Endothelial cell of umbilical vein (primary cell): ENCODE data around the gene FNBP1L. TPM values are rescaled to one million over a fixed set of nuclear protein-coding genes. Genes with fewer than 3 reads are reported as not detected.

Source experiments
- BruUV-seq: library from RNA; stranded (reverse); fragments of 400-500 nt; replicated peaks from 2 replicates; lab custom pipeline; 2021; lab: Mats Ljungman, UMichigan
- CTCF ChIA-PET: fragments of 300-600, 350-600 bp; sonication (Branson Sonifier 250); formaldehyde crosslinking; loops from one replicate; lab custom pipeline; 2021; ENCODE audit warnings: antibody characterized with exemption, inconsistent platforms; lab: Charles Lee
- POLR2A ChIA-PET: fragments of 300-600, 350-600 bp; sonication (Branson Sonifier 250); formaldehyde crosslinking; loops from one replicate; lab custom pipeline; 2021; ENCODE audit warnings: antibody characterized with exemption, inconsistent platforms; lab: Charles Lee
- DNase-seq: peaks from one replicate; pipeline ENCODE4 v3.0.0-alpha.2; 2011; ENCODE audit warnings: low read depth, low spot score
- FAIRE-seq: peaks from 2 replicates; lab custom pipeline; 2011; peaks lifted over from hg19 to GRCh38; lab: Jason Lieb, UNC
- H2AFZ ChIP-seq: 2 replicates; pipeline ENCODE4 v1.6.0; 2012; ENCODE audit warnings: low read depth, low read length, control low read depth, inconsistent platforms
- H3K27ac ChIP-seq: 2 replicates; pipeline ENCODE4 v1.5.1; 2011; ENCODE audit warnings: low read depth, mild to moderate bottlenecking, control low read depth, low read length, moderate library complexity; ENCODE audit not compliant: insufficient read depth
- H3K27me3 ChIP-seq, 2 experiments: 2 replicates each; pipeline versions ENCODE4 v1.6.0 to v1.6.1; 2011; ENCODE audit warnings: low read length in 2 of 2, mixed read lengths in 1 of 2; ENCODE audit not compliant: control insufficient read depth in 2 of 2, insufficient read depth in 2 of 2
- H3K36me3 ChIP-seq, 2 experiments: 2 replicates in 1 of 2; 3 replicates in 1 of 2; pipeline ENCODE4 v1.5.1; 2011; ENCODE audit warnings: low read length in 2 of 2, mild to moderate bottlenecking in 1 of 2, moderate library complexity in 1 of 2; ENCODE audit not compliant: control insufficient read depth in 2 of 2, insufficient read depth in 2 of 2; ENCODE audit errors: extremely low read depth in 1 of 2
- H3K4me1 ChIP-seq: 3 replicates; pipeline ENCODE4 v1.5.1; 2011; ENCODE audit warnings: mild to moderate bottlenecking, low read length; ENCODE audit not compliant: control insufficient read depth, insufficient read depth; ENCODE audit errors: extremely low read depth
- H3K4me2 ChIP-seq: 2 replicates; pipeline ENCODE4 v1.6.1; 2011; ENCODE audit warnings: low read length, control low read depth, mixed read lengths; ENCODE audit not compliant: insufficient read depth
- H3K4me3 ChIP-seq, 3 experiments: fragments of 200-600 bp in 1 of 3; sonication (generic), shearing (Covaris generic) in 1 of 3; replicated peaks in 1 of 3; 2 replicates each; pipeline ENCODE4 v1.5.1; 2011 to 2016; ENCODE audit warnings: control low read depth in 3 of 3, low read length in 3 of 3, mild to moderate bottlenecking in 2 of 3, inconsistent platforms in 1 of 3, low read depth in 1 of 3, moderate library complexity in 1 of 3; ENCODE audit not compliant: insufficient read depth in 1 of 3
- H3K79me2 ChIP-seq: 2 replicates; pipeline ENCODE4 v1.6.0; 2012; ENCODE audit warnings: low read length, inconsistent platforms; ENCODE audit not compliant: control insufficient read depth, insufficient read depth
- H3K9ac ChIP-seq: replicated peaks from 2 replicates; pipeline ENCODE3; 2011; ENCODE audit warnings: low read length, control low read depth; ENCODE audit not compliant: insufficient read depth; ENCODE audit errors: extremely low read depth
- H3K9me1 ChIP-seq: replicated peaks from 3 replicates; pipeline ENCODE4 v1.6.0; 2011; ENCODE audit warnings: mild to moderate bottlenecking, low read length; ENCODE audit not compliant: control insufficient read depth, insufficient read depth; ENCODE audit errors: extremely low read depth
- H3K9me3 ChIP-seq: replicated peaks from 2 replicates; pipeline ENCODE4 v1.5.1; 2012; ENCODE audit warnings: low read length, inconsistent platforms; ENCODE audit not compliant: control insufficient read depth, insufficient read depth
- H4K20me1 ChIP-seq: replicated peaks from 2 replicates; pipeline ENCODE3; 2011; ENCODE audit warnings: mild to moderate bottlenecking, low read length; ENCODE audit not compliant: control insufficient read depth, insufficient read depth; ENCODE audit errors: extremely low read depth
- EZH2 ChIP-seq: IDR thresholded peaks from 2 replicates; pipeline ENCODE4 v1.6.1; 2012; ENCODE audit warnings: borderline replicate concordance, low read depth, mild to moderate bottlenecking, moderate library complexity, low read length, inconsistent platforms; ENCODE audit not compliant: severe bottlenecking
- FOS ChIP-seq: IDR thresholded peaks from 2 replicates; pipeline ENCODE4 v1.6.1; 2011; ENCODE audit warnings: mild to moderate bottlenecking, low read length, moderate library complexity, borderline replicate concordance; ENCODE audit not compliant: insufficient read depth
- GATA2 ChIP-seq: IDR thresholded peaks from 2 replicates; pipeline ENCODE4 v1.7.0; 2011; ENCODE audit warnings: low read depth, mild to moderate bottlenecking, moderate library complexity, mixed read lengths, low read length; ENCODE audit not compliant: insufficient read length, insufficient read depth
- JUN ChIP-seq: IDR thresholded peaks from 2 replicates; pipeline ENCODE4 v1.6.1; 2011; ENCODE audit warnings: borderline replicate concordance, low read depth; ENCODE audit not compliant: insufficient read length, insufficient read depth
- MAX ChIP-seq: IDR thresholded peaks from 2 replicates; pipeline ENCODE4 v1.6.1; 2011; ENCODE audit not compliant: insufficient read depth, insufficient read length
- POLR2A ChIP-seq: IDR thresholded peaks from 2 replicates; pipeline ENCODE4 v1.6.1; 2012; ENCODE audit warnings: low read depth, mild to moderate bottlenecking, control low read depth, low read length
- dilution Hi-C: fragments of 300-500 bp; cut with MboI; formaldehyde crosslinking; loops from one replicate; pipeline ENCODE4 v1.15.0; 2019; ENCODE audit warnings: low sequenced_read_pairs; ENCODE audit not compliant: extremely low pct_ligation_motif_present
- intact Hi-C: fragments of 100-400 bp; cut with micrococcal nuclease; formaldehyde crosslinking; loops from one replicate; pipeline ENCODE4 v1.10.0; 2022
- polyA plus RNA-seq, 4 experiments: library from polyadenylated mRNA; depleted of rRNA in 3 of 4; stranded (reverse) in 3 of 4; unstranded in 1 of 4; fragments of >200 nt; gene quantifications; 2 replicates each; pipeline versions ENCODE4 v1.2.1 to v1.2.3, GENCODE V29; 2011 to 2012; ENCODE audit warnings: missing spikeins in 1 of 4
- total RNA-seq: library from RNA; stranded (reverse); gene quantifications from 2 replicates; pipeline ENCODE4 v1.2.3, GENCODE V29; 2021
- TF ChIP-seq, protein P1 (sequence below), 2 donors: IDR thresholded peaks; 1 replicate in 1 of 2; 2 replicates in 1 of 2; pipeline ENCODE4 v1.5.1; 2011; ENCODE audit warnings: low read length in 2 of 2, mild to moderate bottlenecking in 2 of 2, moderate library complexity in 2 of 2, control low read depth in 1 of 2, inconsistent platforms in 1 of 2, low read depth in 1 of 2; ENCODE audit not compliant: insufficient read depth in 1 of 2; ENCODE audit errors: extremely low read depth in 1 of 2

FNBP1L gene
- total and polyA plus RNA-seq, 2 donors (not counting 3 experiments of a cell fraction or from before 2014, with no cell fraction given), result 28.1 to 56.4 TPM

DNA sequence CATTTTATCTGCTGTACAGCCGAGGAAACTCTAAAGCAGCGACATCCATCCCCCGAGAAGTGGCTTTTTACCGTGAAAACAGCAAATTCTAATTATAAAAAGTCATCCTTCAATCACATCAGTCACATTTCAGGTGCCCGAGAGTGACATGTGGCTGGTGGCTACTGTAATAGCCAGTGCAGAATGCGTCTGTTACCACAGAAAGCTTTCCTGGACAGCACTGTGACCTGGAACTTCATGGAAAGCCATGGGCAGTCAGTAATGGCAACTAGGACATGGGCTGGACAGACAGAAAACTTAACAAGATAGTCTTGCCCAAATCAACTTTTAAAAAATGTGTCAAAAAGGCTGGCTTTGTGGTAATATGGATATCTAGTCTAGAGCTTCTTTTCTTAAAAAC lies 127.1 kb downstream of the FNBP1L start:
- POLR2A ChIA-PET, result no interaction called here
- H3K79me2 ChIP-seq, result peaks cover 23% of the 10 kb centered on the region
- no TSS peak for BruUV-seq
- intact Hi-C loops, result no loop called here
- H3K27ac ChIP-seq, result no peak overlapping the region
- H4K20me1 ChIP-seq, result no peaks in the 10 kb centered on the region
- no peak overlapping the region for H2AFZ ChIP-seq
- H3K9me1 ChIP-seq, result no peaks in the 10 kb centered on the region
- CTCF ChIA-PET, result no interaction called here
- no peak for FAIRE-seq
- no peak for TF ChIP-seq POLR2A
- TF ChIP-seq JUN, result no peak
- TF ChIP-seq, protein P1, sequence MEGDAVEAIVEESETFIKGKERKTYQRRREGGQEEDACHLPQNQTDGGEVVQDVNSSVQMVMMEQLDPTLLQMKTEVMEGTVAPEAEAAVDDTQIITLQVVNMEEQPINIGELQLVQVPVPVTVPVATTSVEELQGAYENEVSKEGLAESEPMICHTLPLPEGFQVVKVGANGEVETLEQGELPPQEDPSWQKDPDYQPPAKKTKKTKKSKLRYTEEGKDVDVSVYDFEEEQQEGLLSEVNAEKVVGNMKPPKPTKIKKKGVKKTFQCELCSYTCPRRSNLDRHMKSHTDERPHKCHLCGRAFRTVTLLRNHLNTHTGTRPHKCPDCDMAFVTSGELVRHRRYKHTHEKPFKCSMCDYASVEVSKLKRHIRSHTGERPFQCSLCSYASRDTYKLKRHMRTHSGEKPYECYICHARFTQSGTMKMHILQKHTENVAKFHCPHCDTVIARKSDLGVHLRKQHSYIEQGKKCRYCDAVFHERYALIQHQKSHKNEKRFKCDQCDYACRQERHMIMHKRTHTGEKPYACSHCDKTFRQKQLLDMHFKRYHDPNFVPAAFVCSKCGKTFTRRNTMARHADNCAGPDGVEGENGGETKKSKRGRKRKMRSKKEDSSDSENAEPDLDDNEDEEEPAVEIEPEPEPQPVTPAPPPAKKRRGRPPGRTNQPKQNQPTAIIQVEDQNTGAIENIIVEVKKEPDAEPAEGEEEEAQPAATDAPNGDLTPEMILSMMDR (IDR thresholded peaks at IDR 0.05; ENCODE audit: extremely low read depth in 1 of 2, insufficient read depth in 1 of 2, low read depth in 1 of 2, low read length in 2 of 2), result no peak
- TF ChIP-seq GATA2, result no peak
- TF ChIP-seq EZH2, result no peak
- no peaks in the 10 kb centered on the region for H3K27me3 ChIP-seq
- no peak overlapping the region for H3K9ac ChIP-seq
- no peaks in the 10 kb centered on the region for H3K9me3 ChIP-seq
- H3K36me3 ChIP-seq, result peaks cover 28% of the 10 kb centered on the region in 2 experiments
- dilution Hi-C loops, result no loop called here
- DNase-seq, result no peak
- H3K4me1 ChIP-seq, result peaks cover 7% of the 10 kb centered on the region
- H3K4me2 ChIP-seq, result no peak overlapping the region
- no peak overlapping the region for H3K4me3 ChIP-seq

GRCh38 chr1:93575621-93576284 lies 127.8 kb downstream of the FNBP1L start:
- CTCF ChIA-PET, result interaction anchor here (1.3 kb wide), 1 partner anchor 268 kb away, joined by 5 read pairs; no protein-coding TSS in a partner anchor

More at GRCh38 chr1:93575621-93576284, 127.8 kb downstream of the FNBP1L start:
- Histone ChIP-seq H4K20me1 (no peaks in the 10 kb centered on the region), H2AFZ (no peak overlapping the region), H3K27ac (no peak overlapping the region), H3K9me3 (no peaks in the 10 kb centered on the region), H3K36me3 (peaks cover 22 to 28% of the 10 kb centered on the region in 2 experiments), H3K9me1 (no peaks in the 10 kb centered on the region), H3K4me1 (peaks cover 8% of the 10 kb centered on the region), H3K4me3 (no peak overlapping the region), H3K4me2 (no peak overlapping the region), H3K79me2 (peaks cover 23% of the 10 kb centered on the region), H3K27me3 (no peaks in the 10 kb centered on the region), H3K9ac (no peak overlapping the region)
- POLR2A ChIA-PET, result no interaction called here
- intact Hi-C loops (no loop called here), dilution Hi-C loops (no loop called here)
- FAIRE-seq (no peak), DNase-seq (no peak)
- TF ChIP-seq FOS (no peak), POLR2A (no peak), EZH2 (no peak), MAX (no peak)
- BruUV-seq, result no TSS peak
